ENCODE data around the gene FAM98B.

- TF ChIP-seq, protein P1, sequence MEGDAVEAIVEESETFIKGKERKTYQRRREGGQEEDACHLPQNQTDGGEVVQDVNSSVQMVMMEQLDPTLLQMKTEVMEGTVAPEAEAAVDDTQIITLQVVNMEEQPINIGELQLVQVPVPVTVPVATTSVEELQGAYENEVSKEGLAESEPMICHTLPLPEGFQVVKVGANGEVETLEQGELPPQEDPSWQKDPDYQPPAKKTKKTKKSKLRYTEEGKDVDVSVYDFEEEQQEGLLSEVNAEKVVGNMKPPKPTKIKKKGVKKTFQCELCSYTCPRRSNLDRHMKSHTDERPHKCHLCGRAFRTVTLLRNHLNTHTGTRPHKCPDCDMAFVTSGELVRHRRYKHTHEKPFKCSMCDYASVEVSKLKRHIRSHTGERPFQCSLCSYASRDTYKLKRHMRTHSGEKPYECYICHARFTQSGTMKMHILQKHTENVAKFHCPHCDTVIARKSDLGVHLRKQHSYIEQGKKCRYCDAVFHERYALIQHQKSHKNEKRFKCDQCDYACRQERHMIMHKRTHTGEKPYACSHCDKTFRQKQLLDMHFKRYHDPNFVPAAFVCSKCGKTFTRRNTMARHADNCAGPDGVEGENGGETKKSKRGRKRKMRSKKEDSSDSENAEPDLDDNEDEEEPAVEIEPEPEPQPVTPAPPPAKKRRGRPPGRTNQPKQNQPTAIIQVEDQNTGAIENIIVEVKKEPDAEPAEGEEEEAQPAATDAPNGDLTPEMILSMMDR (IDR thresholded peaks at IDR 0.05; ENCODE audit: poor library complexity) = no peak
- TF ChIP-seq EZH2 (IDR thresholded peaks at IDR 0.05; ENCODE audit: borderline replicate concordance) (no peak), EZH2phosphoT487 (IDR thresholded peaks at IDR 0.05; ENCODE audit: low read depth, severe bottlenecking, unreplicated experiment) (no peak)
Observed at GRCh38 chr15:38487378-38487777, 33.5 kb downstream of the FAM98B start.
